Fibroblast of mammary gland (primary cell): ENCODE measurements around the gene ASB16.

Experiments used
- DNase-seq: peaks from one replicate; pipeline ENCODE4 v3.0.0-alpha.2; 2010; ENCODE audit warnings: low read depth
- H3K4me3 ChIP-seq: 2 replicates; pipeline ENCODE4 v1.5.1; 2011; ENCODE audit warnings: low read depth, mild to moderate bottlenecking, low read length, moderate library complexity; ENCODE audit not compliant: control insufficient read depth
- TF ChIP-seq, protein P1 (sequence below): conservative IDR thresholded peaks from 2 replicates; pipeline ENCODE4 v1.5.1; 2011; ENCODE audit warnings: low read depth, low read length, inconsistent platforms; ENCODE audit not compliant: control insufficient read depth, insufficient read depth

The ASB16 gene

DNA sequence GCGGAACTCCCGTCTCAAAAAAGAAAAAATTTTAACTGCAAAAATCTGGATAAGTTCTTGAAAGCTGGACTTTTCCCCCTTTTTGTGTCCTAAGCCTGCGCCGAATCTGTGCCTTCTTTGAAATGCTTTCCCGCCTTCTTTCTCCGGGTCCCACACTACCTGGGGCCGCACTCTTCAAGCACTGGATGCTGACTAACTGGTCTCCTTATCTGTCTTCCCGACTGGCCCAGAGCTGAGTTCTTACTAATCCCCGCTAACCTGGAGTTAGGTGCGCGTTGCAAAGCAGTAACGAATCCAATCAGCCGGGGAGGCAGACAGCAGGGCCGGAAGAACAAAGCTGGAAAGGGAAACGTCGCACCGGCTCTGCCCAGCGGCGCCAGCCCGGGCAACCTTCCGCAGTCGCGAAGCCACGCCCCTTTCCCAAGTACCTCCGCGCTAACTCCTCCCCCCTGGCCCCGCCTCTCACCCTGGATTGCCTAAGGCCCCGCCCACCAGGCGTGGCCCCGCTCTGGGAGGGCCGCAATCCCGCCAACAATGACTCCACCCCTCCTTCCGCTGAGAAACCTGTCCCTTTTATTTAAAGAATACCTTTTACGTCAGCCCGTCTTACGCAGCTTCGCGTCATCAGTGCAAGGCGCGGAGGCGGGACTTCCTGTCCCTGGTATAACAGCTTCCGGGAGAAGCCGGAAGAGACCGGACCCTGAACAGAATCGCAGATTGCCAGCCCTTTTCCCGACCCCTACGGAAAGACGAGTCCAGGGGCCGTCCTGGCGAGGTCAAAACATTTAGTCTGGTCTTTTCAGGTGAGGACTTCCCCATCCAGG, 16.0 kb downstream of the ASB16 start, which contains the start of gene TMUB2:
Gene TMUB2, plus strand, starts transcription at position 666 of the 824 bp plus-strand sequence. CDS start 737 bp downstream, outside the sequence.
- DNase-seq: peak; percentile 99
- TF ChIP-seq, protein P1, sequence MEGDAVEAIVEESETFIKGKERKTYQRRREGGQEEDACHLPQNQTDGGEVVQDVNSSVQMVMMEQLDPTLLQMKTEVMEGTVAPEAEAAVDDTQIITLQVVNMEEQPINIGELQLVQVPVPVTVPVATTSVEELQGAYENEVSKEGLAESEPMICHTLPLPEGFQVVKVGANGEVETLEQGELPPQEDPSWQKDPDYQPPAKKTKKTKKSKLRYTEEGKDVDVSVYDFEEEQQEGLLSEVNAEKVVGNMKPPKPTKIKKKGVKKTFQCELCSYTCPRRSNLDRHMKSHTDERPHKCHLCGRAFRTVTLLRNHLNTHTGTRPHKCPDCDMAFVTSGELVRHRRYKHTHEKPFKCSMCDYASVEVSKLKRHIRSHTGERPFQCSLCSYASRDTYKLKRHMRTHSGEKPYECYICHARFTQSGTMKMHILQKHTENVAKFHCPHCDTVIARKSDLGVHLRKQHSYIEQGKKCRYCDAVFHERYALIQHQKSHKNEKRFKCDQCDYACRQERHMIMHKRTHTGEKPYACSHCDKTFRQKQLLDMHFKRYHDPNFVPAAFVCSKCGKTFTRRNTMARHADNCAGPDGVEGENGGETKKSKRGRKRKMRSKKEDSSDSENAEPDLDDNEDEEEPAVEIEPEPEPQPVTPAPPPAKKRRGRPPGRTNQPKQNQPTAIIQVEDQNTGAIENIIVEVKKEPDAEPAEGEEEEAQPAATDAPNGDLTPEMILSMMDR: no peak
- peak within 1 kb of the TSS; percentile 95 for H3K4me3 ChIP-seq

GRCh38 chr17:44187131-44187899, 16.8 kb downstream of the ASB16 start:
- TF ChIP-seq, protein P1: no peak
- DNase-seq: peak; percentile 76
- H3K4me3 ChIP-seq: peak overlapping the region; percentile 95

- H3K4me3 ChIP-seq: no peak overlapping the region
- TF ChIP-seq, protein P1: no peak
- DNase-seq: no peak
Observed at GRCh38 chr17:44188576-44189403, 18.3 kb downstream of the ASB16 start.

DNA sequence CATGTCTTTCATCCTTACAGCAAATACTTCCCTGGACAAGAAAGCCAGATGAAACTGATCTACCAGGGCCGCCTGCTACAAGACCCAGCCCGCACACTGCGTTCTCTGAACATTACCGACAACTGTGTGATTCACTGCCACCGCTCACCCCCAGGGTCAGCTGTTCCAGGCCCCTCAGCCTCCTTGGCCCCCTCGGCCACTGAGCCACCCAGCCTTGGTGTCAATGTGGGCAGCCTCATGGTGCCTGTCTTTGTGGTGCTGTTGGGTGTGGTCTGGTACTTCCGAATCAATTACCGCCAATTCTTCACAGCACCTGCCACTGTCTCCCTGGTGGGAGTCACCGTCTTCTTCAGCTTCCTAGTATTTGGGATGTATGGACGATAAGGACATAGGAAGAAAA, 20.0 kb downstream of the ASB16 start:
- TF ChIP-seq, protein P1: no peak
- no peak overlapping the region for H3K4me3 ChIP-seq
- DNase-seq: no peak

DNA sequence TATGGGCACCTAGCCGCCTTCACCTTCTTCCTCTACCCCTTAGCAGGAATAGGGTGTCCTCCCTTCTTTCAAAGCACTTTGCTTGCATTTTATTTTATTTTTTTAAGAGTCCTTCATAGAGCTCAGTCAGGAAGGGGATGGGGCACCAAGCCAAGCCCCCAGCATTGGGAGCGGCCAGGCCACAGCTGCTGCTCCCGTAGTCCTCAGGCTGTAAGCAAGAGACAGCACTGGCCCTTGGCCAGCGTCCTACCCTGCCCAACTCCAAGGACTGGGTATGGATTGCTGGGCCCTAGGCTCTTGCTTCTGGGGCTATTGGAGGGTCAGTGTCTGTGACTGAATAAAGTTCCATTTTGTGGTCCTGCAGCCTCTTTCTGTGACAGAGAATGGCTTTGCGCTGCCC, 20.9 kb downstream of the ASB16 start:
- TF ChIP-seq, protein P1: no peak
- no peak for DNase-seq
- H3K4me3 ChIP-seq: no peak overlapping the region

- TF ChIP-seq, protein P1: no peak
- no peak overlapping the region for H3K4me3 ChIP-seq
- DNase-seq: no peak
Observed at GRCh38 chr17:44191941-44192496, 21.5 kb downstream of the ASB16 start.
